Ishikawa (cell line): Measurements from ENCODE around the gene IER5.
A peak's percentile ranks its signal among the peaks of the same experiment; 100 is the strongest.

Experiments used
- CEBPB ChIP-seq: IDR thresholded peaks from 2 replicates; pipeline ENCODE4 v1.6.1; 2012
- CREB1 ChIP-seq: IDR thresholded peaks from 2 replicates; pipeline ENCODE4 v1.6.1; 2012; ENCODE audit warnings: low read depth
- EGR1 ChIP-seq: IDR thresholded peaks from 2 replicates; pipeline ENCODE4 v1.6.1; 2012
- EP300 ChIP-seq: IDR thresholded peaks from 2 replicates; pipeline ENCODE4 v1.6.1; 2012; ENCODE audit warnings: borderline replicate concordance
- FOXM1 ChIP-seq: IDR thresholded peaks from 2 replicates; pipeline ENCODE4 v1.6.1; 2012; ENCODE audit warnings: low read depth, borderline replicate concordance
- NFIC ChIP-seq: IDR thresholded peaks from 2 replicates; pipeline ENCODE4 v1.6.1; 2012
- RAD21 ChIP-seq: IDR thresholded peaks from 2 replicates; pipeline ENCODE4 v1.6.1; 2012; ENCODE audit warnings: low read depth
- TAF1 ChIP-seq: IDR thresholded peaks from 2 replicates; pipeline ENCODE4 v1.6.1; 2012; ENCODE audit warnings: low read depth, mild to moderate bottlenecking
- TCF12 ChIP-seq: IDR thresholded peaks from 2 replicates; pipeline ENCODE4 v1.6.1; 2012; ENCODE audit warnings: low read depth
- TEAD4 ChIP-seq: IDR thresholded peaks from 2 replicates; pipeline ENCODE4 v1.6.1; 2012
- YY1 ChIP-seq: IDR thresholded peaks from 2 replicates; pipeline ENCODE4 v1.6.1; 2012; ENCODE audit warnings: low read depth
- ZBTB7A ChIP-seq: IDR thresholded peaks from 2 replicates; pipeline ENCODE4 v1.6.1; 2012; ENCODE audit warnings: low read depth
- TF ChIP-seq, protein P1 (sequence below): IDR thresholded peaks from 2 replicates; pipeline ENCODE4 v1.6.1; 2012; ENCODE audit warnings: low read depth, mild to moderate bottlenecking
- TF ChIP-seq, protein P2 (sequence below): IDR thresholded peaks from 2 replicates; pipeline ENCODE4 v1.6.1; 2012

- TF ChIP-seq, protein P1, sequence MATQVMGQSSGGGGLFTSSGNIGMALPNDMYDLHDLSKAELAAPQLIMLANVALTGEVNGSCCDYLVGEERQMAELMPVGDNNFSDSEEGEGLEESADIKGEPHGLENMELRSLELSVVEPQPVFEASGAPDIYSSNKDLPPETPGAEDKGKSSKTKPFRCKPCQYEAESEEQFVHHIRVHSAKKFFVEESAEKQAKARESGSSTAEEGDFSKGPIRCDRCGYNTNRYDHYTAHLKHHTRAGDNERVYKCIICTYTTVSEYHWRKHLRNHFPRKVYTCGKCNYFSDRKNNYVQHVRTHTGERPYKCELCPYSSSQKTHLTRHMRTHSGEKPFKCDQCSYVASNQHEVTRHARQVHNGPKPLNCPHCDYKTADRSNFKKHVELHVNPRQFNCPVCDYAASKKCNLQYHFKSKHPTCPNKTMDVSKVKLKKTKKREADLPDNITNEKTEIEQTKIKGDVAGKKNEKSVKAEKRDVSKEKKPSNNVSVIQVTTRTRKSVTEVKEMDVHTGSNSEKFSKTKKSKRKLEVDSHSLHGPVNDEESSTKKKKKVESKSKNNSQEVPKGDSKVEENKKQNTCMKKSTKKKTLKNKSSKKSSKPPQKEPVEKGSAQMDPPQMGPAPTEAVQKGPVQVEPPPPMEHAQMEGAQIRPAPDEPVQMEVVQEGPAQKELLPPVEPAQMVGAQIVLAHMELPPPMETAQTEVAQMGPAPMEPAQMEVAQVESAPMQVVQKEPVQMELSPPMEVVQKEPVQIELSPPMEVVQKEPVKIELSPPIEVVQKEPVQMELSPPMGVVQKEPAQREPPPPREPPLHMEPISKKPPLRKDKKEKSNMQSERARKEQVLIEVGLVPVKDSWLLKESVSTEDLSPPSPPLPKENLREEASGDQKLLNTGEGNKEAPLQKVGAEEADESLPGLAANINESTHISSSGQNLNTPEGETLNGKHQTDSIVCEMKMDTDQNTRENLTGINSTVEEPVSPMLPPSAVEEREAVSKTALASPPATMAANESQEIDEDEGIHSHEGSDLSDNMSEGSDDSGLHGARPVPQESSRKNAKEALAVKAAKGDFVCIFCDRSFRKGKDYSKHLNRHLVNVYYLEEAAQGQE, result no peak
- TF ChIP-seq CREB1 (no peak), TEAD4 (no peak), EP300 (no peak), EGR1 (no peak), TCF12 (no peak), YY1 (no peak), NFIC (no peak), FOXM1 (no peak), RAD21 (no peak), CEBPB (no peak), TAF1 (peak; percentile 23; the same call in 1 of the 2 replicates), ZBTB7A (no peak)
- TF ChIP-seq, protein P2, sequence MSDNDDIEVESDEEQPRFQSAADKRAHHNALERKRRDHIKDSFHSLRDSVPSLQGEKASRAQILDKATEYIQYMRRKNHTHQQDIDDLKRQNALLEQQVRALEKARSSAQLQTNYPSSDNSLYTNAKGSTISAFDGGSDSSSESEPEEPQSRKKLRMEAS, result no peak
These were observed 1.4 kb downstream of the IER5 start for GRCh38 chr1:181089676-181090544.
